Osteoblast (primary cell): ENCODE results near the gene KCNA3. TPM values are rescaled to one million over a fixed set of nuclear protein-coding genes. Genes with fewer than 3 reads are reported as not detected.

Experiments
- DNase-seq: peaks from one replicate; pipeline ENCODE4 v3.0.0; 2011; ENCODE audit warnings: low spot score, mixed read lengths; ENCODE audit not compliant: insufficient read length; ENCODE audit errors: missing footprints
- H2AFZ ChIP-seq: 2 replicates; pipeline ENCODE4 v1.6.0; 2011; ENCODE audit warnings: mild to moderate bottlenecking, low read length
- H3K27ac ChIP-seq: 2 replicates; pipeline ENCODE4 v1.5.1; 2011; ENCODE audit warnings: mild to moderate bottlenecking, low read depth, low read length, moderate library complexity
- H3K27me3 ChIP-seq: 2 replicates; pipeline ENCODE4 v1.6.0; 2012; ENCODE audit warnings: mild to moderate bottlenecking, control low read depth, inconsistent platforms, low read length, moderate library complexity; ENCODE audit not compliant: insufficient read depth
- H3K36me3 ChIP-seq: 2 replicates; pipeline ENCODE4 v1.5.1; 2011; ENCODE audit warnings: mild to moderate bottlenecking, low read length, control low read depth, moderate library complexity; ENCODE audit not compliant: insufficient read depth
- H3K4me1 ChIP-seq: 2 replicates; pipeline ENCODE4 v1.5.1; 2011; ENCODE audit warnings: mild to moderate bottlenecking, low read length, control low read depth, moderate library complexity; ENCODE audit not compliant: insufficient read depth
- H3K4me2 ChIP-seq: 2 replicates; pipeline ENCODE4 v1.6.0; 2011; ENCODE audit warnings: mild to moderate bottlenecking, low read length; ENCODE audit not compliant: insufficient read depth
- H3K4me3 ChIP-seq: fragments of 200-600 bp; sonication (generic); 3 replicates; pipeline ENCODE4 v1.5.1; 2012; ENCODE audit warnings: mild to moderate bottlenecking, low read length, inconsistent platforms; ENCODE audit not compliant: insufficient read depth
- H3K79me2 ChIP-seq: 2 replicates; pipeline ENCODE4 v1.6.0; 2012; ENCODE audit warnings: mild to moderate bottlenecking, low read length, control low read depth, inconsistent platforms; ENCODE audit not compliant: insufficient read depth
- H3K9me3 ChIP-seq: 2 replicates; pipeline ENCODE4 v1.5.1; 2011; ENCODE audit warnings: low read depth, low read length, control low read depth
- H4K20me1 ChIP-seq: 2 replicates; pipeline ENCODE4 v1.6.0; 2012; ENCODE audit warnings: mild to moderate bottlenecking, low read length, control low read depth; ENCODE audit not compliant: insufficient read depth
- total RNA-seq: library from RNA; depleted of rRNA; stranded (reverse); fragments of >200 nt; gene quantifications from 2 replicates; pipeline ENCODE4 v1.2.3, GENCODE V29; 2012
- TF ChIP-seq, protein P1 (sequence below): IDR thresholded peaks from 2 replicates; pipeline ENCODE4 v1.5.1; 2011; ENCODE audit warnings: mild to moderate bottlenecking, low read depth, low read length, moderate library complexity; ENCODE audit errors: extremely low read depth

KCNA3 gene
- total RNA-seq, 1 donor: not detected

DNA sequence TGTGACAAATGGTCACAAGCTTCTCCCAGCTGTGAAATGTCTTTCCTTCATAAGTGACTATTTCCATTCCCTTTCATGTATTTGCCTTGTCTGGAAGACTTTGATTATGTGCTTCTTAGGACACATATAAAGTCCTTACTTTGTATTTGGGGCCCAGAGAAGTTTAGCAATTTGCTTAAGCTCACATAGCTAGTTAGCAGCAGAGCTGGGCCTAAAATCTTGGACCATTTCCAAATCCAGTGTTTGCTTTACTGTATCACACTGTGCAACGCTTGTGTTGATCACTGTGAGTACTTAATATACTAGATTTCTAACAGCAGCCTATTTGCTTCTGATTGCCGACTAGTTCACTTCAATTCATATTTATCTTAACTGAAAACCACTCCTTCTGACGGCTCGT is 2.2 kb upstream of the KCNA3 start:
- H3K27me3 ChIP-seq: peaks cover 53% of the 10 kb centered on the region
- no peaks in the 10 kb centered on the region for H3K9me3 ChIP-seq
- no peaks in the 10 kb centered on the region for H3K4me1 ChIP-seq
- no peaks in the 10 kb centered on the region for H3K36me3 ChIP-seq
- H2AFZ ChIP-seq: no peak overlapping the region
- H3K4me2 ChIP-seq: no peak overlapping the region
- no peak overlapping the region for H3K4me3 ChIP-seq
- no peak overlapping the region for H3K27ac ChIP-seq
- TF ChIP-seq, protein P1, sequence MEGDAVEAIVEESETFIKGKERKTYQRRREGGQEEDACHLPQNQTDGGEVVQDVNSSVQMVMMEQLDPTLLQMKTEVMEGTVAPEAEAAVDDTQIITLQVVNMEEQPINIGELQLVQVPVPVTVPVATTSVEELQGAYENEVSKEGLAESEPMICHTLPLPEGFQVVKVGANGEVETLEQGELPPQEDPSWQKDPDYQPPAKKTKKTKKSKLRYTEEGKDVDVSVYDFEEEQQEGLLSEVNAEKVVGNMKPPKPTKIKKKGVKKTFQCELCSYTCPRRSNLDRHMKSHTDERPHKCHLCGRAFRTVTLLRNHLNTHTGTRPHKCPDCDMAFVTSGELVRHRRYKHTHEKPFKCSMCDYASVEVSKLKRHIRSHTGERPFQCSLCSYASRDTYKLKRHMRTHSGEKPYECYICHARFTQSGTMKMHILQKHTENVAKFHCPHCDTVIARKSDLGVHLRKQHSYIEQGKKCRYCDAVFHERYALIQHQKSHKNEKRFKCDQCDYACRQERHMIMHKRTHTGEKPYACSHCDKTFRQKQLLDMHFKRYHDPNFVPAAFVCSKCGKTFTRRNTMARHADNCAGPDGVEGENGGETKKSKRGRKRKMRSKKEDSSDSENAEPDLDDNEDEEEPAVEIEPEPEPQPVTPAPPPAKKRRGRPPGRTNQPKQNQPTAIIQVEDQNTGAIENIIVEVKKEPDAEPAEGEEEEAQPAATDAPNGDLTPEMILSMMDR: no peak
- H3K79me2 ChIP-seq: no peaks in the 10 kb centered on the region
- H4K20me1 ChIP-seq: no peaks in the 10 kb centered on the region
- DNase-seq: peak; percentile 54

DNA sequence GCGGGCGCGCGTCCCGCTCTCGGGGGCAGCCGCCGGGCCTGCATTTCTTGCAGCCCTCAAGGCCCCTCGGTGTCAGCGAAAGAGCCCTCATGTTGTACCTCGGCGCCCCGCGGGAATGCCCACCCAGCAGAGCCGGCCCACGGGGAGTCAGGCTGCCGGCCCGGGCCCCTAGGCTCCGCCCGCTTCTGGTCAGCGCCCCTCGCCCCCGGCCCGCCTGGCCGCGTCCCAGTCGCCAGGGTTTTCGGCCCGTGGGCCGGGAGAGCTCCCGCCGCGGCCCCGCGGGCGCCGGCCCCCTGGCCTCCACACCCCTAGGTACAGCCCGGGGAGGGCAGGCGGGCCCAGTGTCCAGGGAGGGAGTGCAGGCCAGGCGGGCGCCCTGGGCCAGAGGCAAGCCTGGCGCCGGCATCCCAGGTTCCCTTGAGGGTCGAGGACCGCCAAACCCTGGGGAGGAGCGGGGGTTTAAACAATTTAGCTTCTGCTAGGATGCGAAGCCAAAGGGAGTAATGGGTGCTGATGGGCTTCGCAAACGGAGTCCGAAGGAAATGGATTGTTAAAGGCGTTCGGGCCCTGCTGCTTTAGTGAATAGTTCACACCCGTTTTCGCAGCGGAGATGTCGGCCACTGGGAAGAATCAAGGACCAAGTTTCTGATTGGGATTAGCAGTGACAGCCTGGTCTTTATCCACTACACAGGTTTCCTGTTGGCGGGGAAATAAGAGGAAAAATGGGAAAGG is 486 bp upstream of the KCNA3 start:
- no peaks in the 10 kb centered on the region for H3K4me1 ChIP-seq
- H3K4me2 ChIP-seq: no peak overlapping the region
- no peaks in the 10 kb centered on the region for H4K20me1 ChIP-seq
- peaks cover 62% of the 10 kb centered on the region for H3K27me3 ChIP-seq
- no peaks in the 10 kb centered on the region for H3K9me3 ChIP-seq
- TF ChIP-seq, protein P1: no peak
- no peak overlapping the region for H3K4me3 ChIP-seq
- H2AFZ ChIP-seq: no peak overlapping the region
- no peak overlapping the region for H3K27ac ChIP-seq
- H3K79me2 ChIP-seq: no peaks in the 10 kb centered on the region
- H3K36me3 ChIP-seq: no peaks in the 10 kb centered on the region
- DNase-seq: peak; percentile 46

DNA sequence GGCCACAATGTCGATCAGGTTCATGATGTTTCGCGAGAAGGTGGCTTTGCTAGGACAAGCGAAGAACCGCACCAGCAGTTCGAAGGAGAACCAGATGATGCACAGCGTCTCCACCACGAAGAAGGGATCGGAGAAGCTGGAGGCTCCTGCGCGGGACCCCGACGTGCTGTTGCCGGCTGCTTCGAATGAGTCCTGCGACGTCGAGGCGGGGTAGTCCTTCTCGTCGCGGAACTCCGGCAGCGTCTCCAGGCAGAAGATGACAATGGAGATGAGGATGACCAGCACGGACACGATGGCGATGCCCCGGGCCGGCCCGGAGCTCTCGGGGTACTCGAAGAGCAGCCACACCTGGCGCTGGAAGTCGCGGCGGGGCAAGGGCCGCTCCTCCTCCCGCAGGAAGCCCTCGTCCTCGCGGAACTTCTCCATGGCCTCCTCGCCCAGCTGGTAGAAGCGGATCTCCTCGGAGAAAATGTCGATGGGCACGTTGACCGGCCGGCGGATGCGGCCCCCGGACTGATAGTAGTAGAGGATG is 869 bp downstream of the KCNA3 start:
- Histone ChIP-seq H3K27me3 (peaks cover 62% of the 10 kb centered on the region), H4K20me1 (no peaks in the 10 kb centered on the region), H3K9me3 (no peaks in the 10 kb centered on the region), H3K4me3 (no peak overlapping the region), H3K27ac (no peak overlapping the region), H3K36me3 (no peaks in the 10 kb centered on the region), H3K4me1 (no peaks in the 10 kb centered on the region), H2AFZ (no peak overlapping the region), H3K4me2 (no peak overlapping the region), H3K79me2 (no peaks in the 10 kb centered on the region)
- TF ChIP-seq, protein P1: no peak
- peak; percentile 14 for DNase-seq

DNA sequence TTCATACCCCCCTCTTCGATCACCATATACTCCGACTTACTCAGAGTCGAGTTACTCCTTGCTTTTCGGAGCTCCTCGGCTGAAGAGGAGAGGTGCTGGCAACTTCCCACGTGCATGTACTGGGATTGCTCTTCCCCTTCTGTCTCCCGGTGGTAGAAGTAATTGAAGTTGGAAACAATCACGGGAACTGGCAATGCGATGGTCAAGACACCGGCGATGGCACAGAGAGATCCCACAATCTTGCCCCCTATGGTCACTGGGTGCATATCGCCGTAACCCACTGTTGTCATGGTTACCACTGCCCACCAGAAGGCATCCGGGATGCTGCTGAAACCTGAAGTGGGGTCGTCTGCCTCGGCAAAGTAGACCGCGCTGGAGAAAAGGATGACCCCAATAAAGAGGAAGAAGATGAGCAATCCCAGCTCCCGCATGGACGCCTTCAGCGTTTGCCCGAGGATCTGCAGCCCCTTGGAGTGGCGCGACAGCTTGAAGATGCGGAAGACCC is 1.5 kb downstream of the KCNA3 start:
- no peaks in the 10 kb centered on the region for H3K9me3 ChIP-seq
- peak; percentile 22 for DNase-seq
- H3K4me3 ChIP-seq: no peak overlapping the region
- TF ChIP-seq, protein P1: no peak
- no peak overlapping the region for H3K4me2 ChIP-seq
- no peak overlapping the region for H2AFZ ChIP-seq
- no peaks in the 10 kb centered on the region for H3K79me2 ChIP-seq
- H3K27ac ChIP-seq: no peak overlapping the region
- H3K4me1 ChIP-seq: no peaks in the 10 kb centered on the region
- no peaks in the 10 kb centered on the region for H4K20me1 ChIP-seq
- peaks cover 62% of the 10 kb centered on the region for H3K27me3 ChIP-seq
- H3K36me3 ChIP-seq: no peaks in the 10 kb centered on the region
